HG03025 (cell line): ENCODE data around the gene LOXL3.

Source experiments
- ATAC-seq: cut with Tn5 transposase; IDR thresholded peaks from one replicate; pipeline ENCODE4 v1.9.1; 2021; ENCODE audit warnings: mild to moderate bottlenecking, moderate library complexity; ENCODE audit not compliant: unreplicated experiment, low FRiP score

Gene LOXL3

GRCh38 chr2:74551942-74552913 lies 1.5 kb downstream of the LOXL3 start:
- no peak for ATAC-seq

DNA sequence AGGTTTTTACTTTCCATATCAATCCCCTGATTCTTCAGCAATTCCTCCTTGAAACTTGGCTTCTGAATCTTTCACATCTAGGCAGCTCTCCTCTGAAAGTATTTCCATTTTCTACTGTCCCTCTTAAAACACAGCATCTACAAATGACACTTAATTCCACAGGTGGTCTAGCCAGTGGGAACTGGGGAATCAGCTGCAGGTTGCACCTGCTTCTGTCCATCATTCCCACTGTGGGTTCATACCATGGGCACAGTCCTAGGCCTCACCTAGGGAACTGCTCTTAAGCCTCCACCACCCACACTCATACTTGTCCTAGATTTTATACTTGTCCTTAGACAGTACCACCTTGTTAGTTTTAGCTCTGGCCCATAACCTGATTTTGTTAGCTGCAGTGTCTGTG lies 2.2 kb downstream of the LOXL3 start:
- ATAC-seq, result no peak

GRCh38 chr2:74550231-74550630 lies 3.5 kb downstream of the LOXL3 start:
- ATAC-seq, result no peak

GRCh38 chr2:74548900-74549826 lies 4.6 kb downstream of the LOXL3 start:
- ATAC-seq, result no peak

- no peak for ATAC-seq
These were observed 5.3 kb downstream of the LOXL3 start for GRCh38 chr2:74548285-74548899.

- ATAC-seq, result no peak
These were observed 7.7 kb downstream of the LOXL3 start for GRCh38 chr2:74546004-74546403.

DNA sequence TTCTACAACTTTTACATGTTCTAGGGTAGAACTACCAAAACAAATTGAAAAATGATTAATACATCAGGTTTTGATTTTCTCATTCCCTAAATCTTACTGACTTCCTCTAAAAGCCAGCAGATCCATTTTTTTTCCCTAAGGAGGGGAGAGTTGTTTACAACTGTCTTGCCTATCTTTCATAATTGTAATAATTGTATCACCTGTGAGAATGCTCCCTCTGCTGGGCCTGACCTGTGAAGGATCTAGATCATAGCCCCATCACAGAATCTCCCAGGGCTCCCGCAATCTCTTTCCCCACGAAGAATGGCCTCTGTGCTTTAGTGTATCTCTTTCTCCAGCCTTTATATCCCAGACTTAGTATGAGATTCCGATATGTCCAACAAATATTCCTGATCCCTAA lies 9.1 kb downstream of the LOXL3 start:
- no peak for ATAC-seq

GRCh38 chr2:74542978-74543377 lies 10.8 kb downstream of the LOXL3 start:
- ATAC-seq, result no peak

GRCh38 chr2:74540291-74540690 lies 13.5 kb downstream of the LOXL3 start:
- ATAC-seq, result no peak

- ATAC-seq, result no peak
These were observed 14.8 kb downstream of the LOXL3 start for GRCh38 chr2:74538881-74539339.

DNA sequence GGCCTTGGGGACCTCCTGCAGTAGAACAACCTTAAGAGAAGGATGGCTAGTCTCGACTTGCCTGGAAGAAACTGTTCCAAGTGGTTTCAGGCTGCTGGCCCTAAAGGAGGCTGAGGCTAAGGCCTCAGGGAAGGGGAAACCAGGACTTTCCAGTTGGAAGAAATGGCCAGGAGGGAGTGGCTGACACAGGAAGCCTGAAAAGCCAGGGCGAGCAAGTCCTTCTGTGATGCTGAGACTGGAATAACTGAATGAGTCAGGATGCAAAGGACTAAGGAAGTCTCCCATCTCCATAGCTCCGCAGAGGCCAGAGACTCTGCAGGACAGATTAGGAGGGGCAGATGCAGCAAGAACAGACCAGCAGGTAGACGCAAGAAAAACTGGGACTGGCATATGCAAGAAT lies 16.6 kb downstream of the LOXL3 start:
- no peak for ATAC-seq

- ATAC-seq, result no peak
These were observed 17.4 kb downstream of the LOXL3 start for GRCh38 chr2:74536166-74536950.

GRCh38 chr2:74535440-74535965 lies 18.2 kb downstream of the LOXL3 start:
- ATAC-seq, result no peak

GRCh38 chr2:74534411-74534810 lies 19.3 kb downstream of the LOXL3 start:
- ATAC-seq, result no peak

- no peak for ATAC-seq
These were observed 20.3 kb downstream of the LOXL3 start for GRCh38 chr2:74533464-74533863.

- ATAC-seq, result no peak
These were observed 21.5 kb downstream of the LOXL3 start for GRCh38 chr2:74532222-74532621.

GRCh38 chr2:74531666-74532065 lies 22.1 kb downstream of the LOXL3 start:
- no peak for ATAC-seq

GRCh38 chr2:74530239-74531187 lies 23.2 kb downstream of the LOXL3 start:
- ATAC-seq, result peak; percentile 30
